Keratinocyte (primary cell): ENCODE data around the gene MED14. TPM values are rescaled to one million over a fixed set of nuclear protein-coding genes. Genes with fewer than 3 reads are reported as not detected.

Source experiments
- DNase-seq: peaks from one replicate; pipeline ENCODE4 v3.0.0-alpha.2; 2011; ENCODE audit warnings: low read depth, missing footprints, low spot score
- FAIRE-seq: peaks from 2 replicates; lab custom pipeline; 2011; peaks lifted over from hg19 to GRCh38; lab: Jason Lieb, UNC
- H2AFZ ChIP-seq: 2 replicates; pipeline ENCODE4 v1.6.0; 2012; ENCODE audit warnings: low read length, control low read depth, inconsistent platforms; ENCODE audit not compliant: control insufficient read depth
- H3K27ac ChIP-seq: 2 replicates; pipeline ENCODE4 v1.5.1; 2011; ENCODE audit warnings: low read length; ENCODE audit not compliant: control insufficient read depth, insufficient read depth
- H3K27me3 ChIP-seq: 3 replicates; pipeline ENCODE4 v1.6.0; 2011; ENCODE audit warnings: low read length; ENCODE audit not compliant: control insufficient read depth, insufficient read depth; ENCODE audit errors: extremely low read depth
- H3K36me3 ChIP-seq, 2 experiments: 2 replicates in 1 of 2; 3 replicates in 1 of 2; pipeline ENCODE4 v1.5.1; 2011; ENCODE audit warnings: low read length in 2 of 2, mild to moderate bottlenecking in 1 of 2; ENCODE audit not compliant: control insufficient read depth in 2 of 2, insufficient read depth in 2 of 2; ENCODE audit errors: extremely low read depth in 1 of 2
- H3K4me1 ChIP-seq: 3 replicates; pipeline ENCODE4 v1.5.1; 2011; ENCODE audit warnings: low read length; ENCODE audit not compliant: control insufficient read depth, insufficient read depth; ENCODE audit errors: extremely low read depth
- H3K4me2 ChIP-seq: 3 replicates; pipeline ENCODE4 v1.6.0; 2011; ENCODE audit warnings: low read depth, low read length; ENCODE audit not compliant: control insufficient read depth, insufficient read depth; ENCODE audit errors: extremely low read depth
- H3K4me3 ChIP-seq, 3 experiments: fragments of 200-600 bp in 1 of 3; sonication (generic) in 1 of 3; 2 replicates in 2 of 3; 3 replicates in 1 of 3; pipeline ENCODE4 v1.5.1; 2011 to 2016; ENCODE audit warnings: low read length in 3 of 3, mild to moderate bottlenecking in 3 of 3, control low read depth in 2 of 3, inconsistent platforms in 1 of 3, low read depth in 1 of 3, mixed read lengths in 1 of 3, mixed run types in 1 of 3, moderate library complexity in 1 of 3; ENCODE audit not compliant: control insufficient read depth in 2 of 3, insufficient read depth in 2 of 3; ENCODE audit errors: extremely low read depth in 1 of 3
- H3K79me2 ChIP-seq: 2 replicates; pipeline ENCODE4 v1.6.0; 2012; ENCODE audit warnings: low read length; ENCODE audit not compliant: control insufficient read depth, insufficient read depth
- H3K9ac ChIP-seq: 3 replicates; pipeline ENCODE4 v1.6.0; 2011; ENCODE audit warnings: low read length; ENCODE audit not compliant: control insufficient read depth, insufficient read depth; ENCODE audit errors: extremely low read depth
- H3K9me1 ChIP-seq: 3 replicates; pipeline ENCODE4 v1.6.0; 2011; ENCODE audit warnings: low read length; ENCODE audit not compliant: control insufficient read depth, insufficient read depth; ENCODE audit errors: extremely low read depth
- H3K9me3 ChIP-seq: 2 replicates; pipeline ENCODE4 v1.5.1; 2012; ENCODE audit warnings: low read depth, low read length; ENCODE audit not compliant: control insufficient read depth
- H4K20me1 ChIP-seq: 3 replicates; pipeline ENCODE4 v1.6.0; 2011; ENCODE audit warnings: low read length; ENCODE audit not compliant: control insufficient read depth, insufficient read depth; ENCODE audit errors: extremely low read depth
- EZH2 ChIP-seq: IDR thresholded peaks from one replicate; pipeline ENCODE4 v1.6.1; 2012; ENCODE audit warnings: inconsistent platforms, mild to moderate bottlenecking, low read length, moderate library complexity
- dilution Hi-C: fragments of 300-500 bp; cut with MboI; formaldehyde crosslinking; loops from one replicate; pipeline ENCODE4 v1.7.0; 2020; ENCODE audit warnings: low sequenced_read_pairs; ENCODE audit not compliant: extremely low pct_ligation_motif_present
- polyA plus RNA-seq, 5 experiments: library from polyadenylated mRNA; depleted of rRNA in 3 of 5; stranded (reverse) in 3 of 5; stranded (forward) in 1 of 5; unstranded in 1 of 5; fragments of >200 nt; gene quantifications; 1 replicate in 1 of 5; 2 replicates in 3 of 5; 3 replicates in 1 of 5; pipeline versions ENCODE4 v1.2.1 to v1.2.3, GENCODE V29; 2011 to 2012; ENCODE audit warnings: missing spikeins in 2 of 5, low read depth in 1 of 5, low replicate concordance in 1 of 5
- TF ChIP-seq, protein P1 (sequence below), 3 experiments: IDR thresholded peaks in 1 of 3; conservative IDR thresholded peaks in 1 of 3; optimal IDR thresholded peaks in 1 of 3; 2 replicates in 2 of 3; 3 replicates in 1 of 3; pipeline versions ENCODE3 to v1.5.1; 2011; ENCODE audit warnings: low read length in 3 of 3, mild to moderate bottlenecking in 3 of 3, moderate library complexity in 2 of 3, control low read depth in 1 of 3, inconsistent platforms in 1 of 3; ENCODE audit not compliant: insufficient read depth in 2 of 3; ENCODE audit errors: extremely low read depth in 1 of 3

Gene MED14
- polyA plus RNA-seq, 1 donor (not counting 4 experiments of a cell fraction or from before 2014, with no cell fraction given): 25.9 TPM

DNA sequence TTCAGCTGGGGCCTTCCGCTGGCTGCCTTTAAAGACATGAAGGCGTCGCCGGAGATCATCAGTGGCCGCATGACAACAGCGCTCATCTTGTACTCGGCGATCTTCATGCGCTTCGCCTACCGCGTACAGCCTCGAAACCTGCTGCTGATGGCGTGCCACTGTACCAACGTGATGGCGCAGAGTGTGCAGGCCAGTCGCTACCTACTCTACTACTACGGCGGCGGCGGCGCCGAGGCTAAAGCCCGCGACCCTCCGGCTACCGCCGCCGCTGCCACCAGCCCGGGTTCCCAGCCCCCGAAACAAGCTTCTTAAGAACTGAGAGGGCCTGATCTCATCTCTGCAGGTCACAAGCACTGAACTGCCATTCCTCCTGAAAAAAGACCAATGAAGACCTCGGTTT is 111.7 kb downstream of the MED14 start:
- dilution Hi-C loops: no loop called here
- H3K36me3 ChIP-seq: peaks cover 4 to 7% of the 10 kb centered on the region in 2 experiments

DNA sequence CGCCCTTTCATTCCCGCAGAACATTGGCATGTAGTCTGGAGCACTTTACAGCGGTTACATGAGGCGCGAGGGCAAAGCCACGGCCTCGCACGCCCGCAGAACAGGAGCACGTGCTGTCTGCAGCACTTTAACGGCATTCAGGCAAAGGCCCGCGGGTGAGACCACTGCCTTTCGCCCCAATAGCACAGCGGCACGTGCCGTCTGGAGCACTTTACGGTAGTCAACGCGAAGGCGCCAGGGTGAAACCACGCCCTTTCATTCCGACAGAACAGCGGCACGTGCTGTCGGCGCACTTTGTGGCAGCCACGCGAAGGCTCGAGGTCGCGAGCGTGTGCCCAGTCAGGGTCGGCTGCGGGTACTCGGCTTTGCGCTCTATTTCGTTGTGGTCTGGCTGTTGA is 112.2 kb downstream of the MED14 start, which contains the start of gene MPC1L:
MPC1L (plus strand) TSS at position 290 of the 398 bp plus-strand sequence. CDS start 138 bp downstream, outside the sequence.
- no peaks in the 10 kb centered on the region for H3K4me1 ChIP-seq
- TF ChIP-seq, protein P1, sequence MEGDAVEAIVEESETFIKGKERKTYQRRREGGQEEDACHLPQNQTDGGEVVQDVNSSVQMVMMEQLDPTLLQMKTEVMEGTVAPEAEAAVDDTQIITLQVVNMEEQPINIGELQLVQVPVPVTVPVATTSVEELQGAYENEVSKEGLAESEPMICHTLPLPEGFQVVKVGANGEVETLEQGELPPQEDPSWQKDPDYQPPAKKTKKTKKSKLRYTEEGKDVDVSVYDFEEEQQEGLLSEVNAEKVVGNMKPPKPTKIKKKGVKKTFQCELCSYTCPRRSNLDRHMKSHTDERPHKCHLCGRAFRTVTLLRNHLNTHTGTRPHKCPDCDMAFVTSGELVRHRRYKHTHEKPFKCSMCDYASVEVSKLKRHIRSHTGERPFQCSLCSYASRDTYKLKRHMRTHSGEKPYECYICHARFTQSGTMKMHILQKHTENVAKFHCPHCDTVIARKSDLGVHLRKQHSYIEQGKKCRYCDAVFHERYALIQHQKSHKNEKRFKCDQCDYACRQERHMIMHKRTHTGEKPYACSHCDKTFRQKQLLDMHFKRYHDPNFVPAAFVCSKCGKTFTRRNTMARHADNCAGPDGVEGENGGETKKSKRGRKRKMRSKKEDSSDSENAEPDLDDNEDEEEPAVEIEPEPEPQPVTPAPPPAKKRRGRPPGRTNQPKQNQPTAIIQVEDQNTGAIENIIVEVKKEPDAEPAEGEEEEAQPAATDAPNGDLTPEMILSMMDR (optimal IDR thresholded peaks at IDR 0.05 in 1 of 3, IDR thresholded peaks at IDR 0.05 in 1 of 3, conservative IDR thresholded peaks at IDR 0.05 in 1 of 3; ENCODE audit: extremely low read depth in 1 of 3, insufficient read depth in 2 of 3, low read length in 3 of 3): no peak
- H3K9ac ChIP-seq: no peak within 1 kb of the TSS
- H3K9me1 ChIP-seq: no peaks in the 10 kb centered on the region
- dilution Hi-C loops: no loop called here
- H3K4me3 ChIP-seq: no peak within 1 kb of the TSS
- H4K20me1 ChIP-seq: no peaks in the 10 kb centered on the region
- H3K4me2 ChIP-seq: no peak within 1 kb of the TSS
- DNase-seq: no peak
- no peak within 1 kb of the TSS for H3K27ac ChIP-seq
- H3K79me2 ChIP-seq: no peaks in the 10 kb centered on the region
- H2AFZ ChIP-seq: no peak within 1 kb of the TSS
- peaks cover 0 to 2% of the 10 kb centered on the region in 2 experiments for H3K36me3 ChIP-seq
- no peaks in the 10 kb centered on the region for H3K27me3 ChIP-seq
- FAIRE-seq: no peak
- H3K9me3 ChIP-seq: no peaks in the 10 kb centered on the region

More for the DNA sequence above, 111.7 kb downstream of the MED14 start:
- Histone ChIP-seq H3K79me2 (no peaks in the 10 kb centered on the region), H3K4me1 (no peaks in the 10 kb centered on the region), H3K9me3 (no peaks in the 10 kb centered on the region), H3K27me3 (no peaks in the 10 kb centered on the region), H3K9me1 (no peaks in the 10 kb centered on the region), H3K4me3 (no peak overlapping the region), H4K20me1 (no peaks in the 10 kb centered on the region), H3K27ac (no peak overlapping the region), H2AFZ (no peak overlapping the region), H3K9ac (no peak overlapping the region), H3K4me2 (no peak overlapping the region)
- FAIRE-seq (no peak), DNase-seq (no peak)
- TF ChIP-seq, protein P1 (optimal IDR thresholded peaks at IDR 0.05 in 1 of 3, IDR thresholded peaks at IDR 0.05 in 1 of 3, conservative IDR thresholded peaks at IDR 0.05 in 1 of 3; ENCODE audit: extremely low read depth in 1 of 3, insufficient read depth in 2 of 3, low read length in 3 of 3): no peak
- no peak for TF ChIP-seq EZH2
